Skin epidermis (tissue), 12 donors: Measurements from ENCODE around the gene RPTOR.

ENCODE experiments used
- H3K27ac ChIP-seq, 21 experiments: fragments of 200-600 bp; sonication (generic) in 11 of 21; one replicate each; pipeline ENCODE4 v1.5.0; 2020; ENCODE audit warnings: mild to moderate bottlenecking in 3 of 21, inconsistent platforms in 2 of 21, moderate library complexity in 2 of 21
- H3K4me3 ChIP-seq, 7 experiments: fragments of 200-600 bp; sonication (generic) in 2 of 7; one replicate each; pipeline ENCODE4 v1.5.0; 2020; ENCODE audit warnings: inconsistent platforms in 2 of 7, mild to moderate bottlenecking in 2 of 7, moderate library complexity in 1 of 7

RPTOR gene

GRCh38 chr17:80970762-80971703 is 426.4 kb downstream of the RPTOR start:
- H3K27ac ChIP-seq, result no peak overlapping the region
- no peak overlapping the region for H3K4me3 ChIP-seq

DNA sequence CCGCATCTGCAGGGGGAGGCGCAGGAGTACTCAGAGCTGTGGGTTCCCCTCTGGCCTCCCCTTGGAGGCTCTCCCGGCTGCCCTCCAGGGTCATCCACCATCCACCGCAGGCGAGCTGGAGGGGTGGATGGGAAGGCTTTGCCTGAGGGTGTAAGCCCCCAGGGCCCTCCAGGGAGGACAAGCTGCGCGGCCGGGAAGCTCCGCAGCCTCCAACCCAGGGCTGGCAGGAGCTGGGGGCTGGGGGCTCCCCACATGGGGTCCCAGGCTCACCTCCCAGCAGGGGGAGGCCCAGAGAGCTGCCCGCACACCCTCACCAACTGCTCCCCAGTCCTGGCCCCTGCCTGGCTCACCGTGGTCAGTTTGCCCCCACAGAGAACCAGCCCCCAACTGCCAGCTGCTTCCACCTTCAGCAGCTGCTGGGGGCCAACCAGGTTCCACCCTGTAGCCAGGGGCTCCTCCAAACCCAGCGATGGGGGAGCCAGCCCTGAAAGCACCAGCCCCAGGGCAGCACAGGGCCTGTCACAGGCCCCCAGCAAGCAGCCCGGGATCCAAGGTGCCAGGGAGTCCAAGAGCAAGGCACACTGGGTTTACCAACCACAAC is 427.2 kb downstream of the RPTOR start:
- H3K4me3 ChIP-seq, result no peak overlapping the region
- H3K27ac ChIP-seq, result no peak overlapping the region

DNA sequence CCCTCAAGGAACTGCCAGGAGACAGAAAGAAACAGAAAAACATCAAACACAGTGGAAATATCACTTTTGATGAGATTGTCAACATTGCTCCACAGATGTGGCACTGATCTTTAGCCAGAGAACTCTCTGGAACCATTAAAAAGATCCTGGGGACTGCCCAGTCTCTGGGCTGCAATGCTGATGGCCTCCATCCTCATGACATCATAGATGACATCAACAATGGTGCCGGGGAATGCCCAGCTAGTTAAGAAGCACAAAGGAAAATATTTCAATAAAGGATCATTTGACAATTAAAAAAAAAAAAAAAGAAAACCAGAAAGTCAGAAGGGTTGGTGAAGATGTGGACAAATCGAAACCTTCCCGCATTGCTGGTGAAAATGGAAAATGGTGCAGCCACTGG is 432.1 kb downstream of the RPTOR start:
- Histone ChIP-seq H3K4me3 (no peak overlapping the region), H3K27ac (no peak overlapping the region)

- H3K4me3 ChIP-seq, result no peak overlapping the region
- H3K27ac ChIP-seq, result no peak overlapping the region
These were observed 432.5 kb downstream of the RPTOR start for GRCh38 chr17:80977172-80977571.

DNA sequence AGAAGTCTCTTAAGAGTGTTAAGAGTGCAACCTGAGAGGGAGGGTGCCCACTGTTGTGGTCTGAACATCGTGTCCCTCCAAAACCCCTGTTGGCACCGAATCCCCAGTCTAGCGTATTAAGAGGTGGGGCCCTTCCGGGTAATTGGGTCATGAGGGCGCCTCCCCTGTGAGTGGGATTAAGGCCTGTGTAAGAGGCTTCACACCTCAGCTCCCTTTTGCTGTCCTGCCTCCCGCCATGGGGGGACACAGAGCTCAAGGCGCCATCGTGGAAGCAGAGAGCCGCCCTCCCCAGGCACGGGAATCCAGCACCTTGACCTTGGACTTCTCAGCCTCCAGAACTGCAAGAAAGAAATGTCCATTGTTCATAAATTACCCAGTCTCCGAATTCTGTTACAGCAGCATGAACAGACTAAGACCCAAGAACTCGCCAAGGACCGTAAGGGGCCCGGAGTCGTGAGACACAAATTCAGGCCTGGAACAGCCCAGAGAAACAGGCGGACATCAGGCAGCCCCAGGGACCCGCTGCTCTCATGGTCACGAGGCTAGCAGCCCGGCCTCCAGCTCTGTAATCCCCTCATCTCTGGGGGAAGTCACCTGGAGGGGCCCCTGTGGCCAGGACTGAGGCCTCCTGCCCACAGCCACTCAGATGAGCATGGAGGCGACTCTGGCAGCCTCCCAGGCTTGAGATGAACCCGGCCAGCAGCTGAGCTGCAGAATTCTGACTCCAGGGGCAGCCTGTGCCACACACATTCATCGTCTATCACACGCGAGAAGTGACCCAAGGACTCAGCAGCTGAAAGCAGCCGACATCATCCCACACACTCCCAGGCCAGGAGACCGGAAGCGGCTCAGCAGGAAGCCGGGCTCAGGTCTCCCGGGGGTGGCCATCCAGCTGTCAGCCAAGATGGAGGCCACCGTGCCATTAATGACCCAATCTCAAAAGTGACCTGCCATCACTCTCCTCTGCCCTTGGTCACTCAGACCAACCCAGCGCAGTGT is 434.2 kb downstream of the RPTOR start:
- Histone ChIP-seq H3K27ac (no peak overlapping the region), H3K4me3 (no peak overlapping the region)

DNA sequence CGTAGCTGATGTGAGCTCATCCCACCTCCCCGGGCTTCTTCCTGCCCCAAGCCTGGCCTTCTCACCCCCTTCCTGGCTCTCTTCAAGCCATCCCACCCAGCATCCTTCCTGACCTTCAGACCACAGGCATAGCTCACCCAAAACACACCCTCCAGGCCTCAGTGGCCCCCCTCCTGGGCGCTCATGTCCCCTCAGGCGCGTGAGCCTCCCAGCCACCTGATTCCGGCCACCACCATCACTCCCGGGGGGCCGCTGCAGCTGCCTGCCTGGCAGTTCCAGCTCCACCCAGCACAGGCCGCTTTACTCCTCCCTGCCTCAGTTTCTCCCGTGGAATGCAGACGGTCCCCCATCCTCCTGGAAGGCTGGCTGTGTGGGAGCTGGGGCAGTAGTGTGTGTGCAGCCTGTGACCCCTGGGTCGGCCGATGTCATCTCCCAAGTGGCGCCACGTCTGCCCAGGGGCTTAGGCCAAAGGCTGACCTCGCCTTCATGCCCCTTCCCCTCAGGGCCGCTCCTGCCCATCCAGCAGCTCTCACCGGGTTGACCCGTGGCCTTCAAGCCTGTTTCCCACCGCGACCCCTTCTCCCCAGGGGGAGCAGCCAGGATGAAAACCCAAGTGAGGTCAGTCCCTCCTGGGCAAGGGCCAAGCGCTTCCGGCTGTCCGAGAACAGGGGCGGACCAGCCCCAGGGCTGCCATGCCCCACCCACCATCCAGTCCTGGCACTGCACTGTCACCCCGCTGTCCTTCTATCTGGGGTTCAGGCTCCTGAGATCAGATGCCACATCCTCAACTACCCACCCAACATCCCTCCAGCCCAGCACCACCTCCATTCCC is 435.1 kb downstream of the RPTOR start:
- Histone ChIP-seq H3K27ac (no peak overlapping the region), H3K4me3 (no peak overlapping the region)

DNA sequence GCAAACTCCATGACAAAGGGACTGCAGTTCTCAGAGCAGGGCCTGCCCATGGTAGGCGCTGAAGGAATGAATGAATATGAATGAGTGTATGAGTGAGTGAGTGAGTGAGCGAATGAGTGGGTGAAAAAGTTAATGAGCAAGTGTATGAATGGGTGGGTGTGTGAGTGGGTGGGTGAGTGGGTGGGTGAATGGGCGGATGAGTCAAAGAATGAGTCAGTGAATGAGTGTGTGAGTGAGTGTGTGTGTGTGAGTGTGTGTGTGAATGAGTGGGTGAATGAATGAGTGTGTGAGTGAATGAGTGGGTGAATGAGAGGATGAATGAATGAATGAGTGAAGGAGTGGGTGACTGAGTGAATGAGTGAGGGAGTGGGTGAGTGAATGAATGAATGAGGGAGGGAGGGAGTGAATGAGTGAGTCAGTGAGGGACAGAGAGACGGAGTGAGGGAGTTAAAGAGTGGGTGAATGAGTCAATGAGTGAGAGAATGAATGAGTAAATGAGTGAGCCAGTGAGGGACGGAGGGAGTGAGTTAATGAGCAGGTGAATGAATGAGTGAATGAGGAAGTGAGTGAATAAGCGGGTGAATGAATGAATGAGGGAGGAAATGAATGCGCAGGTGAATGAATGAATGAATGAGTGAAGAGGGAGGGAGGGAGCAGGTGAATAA is 435.9 kb downstream of the RPTOR start:
- peak overlapping the region in 1 of 21 experiments; percentile 6 for H3K27ac ChIP-seq
- no peak overlapping the region for H3K4me3 ChIP-seq

GRCh38 chr17:80981062-80981902 is 436.6 kb downstream of the RPTOR start:
- peak overlapping the region in 1 of 21 experiments; percentile 6 for H3K27ac ChIP-seq
- no peak overlapping the region for H3K4me3 ChIP-seq

DNA sequence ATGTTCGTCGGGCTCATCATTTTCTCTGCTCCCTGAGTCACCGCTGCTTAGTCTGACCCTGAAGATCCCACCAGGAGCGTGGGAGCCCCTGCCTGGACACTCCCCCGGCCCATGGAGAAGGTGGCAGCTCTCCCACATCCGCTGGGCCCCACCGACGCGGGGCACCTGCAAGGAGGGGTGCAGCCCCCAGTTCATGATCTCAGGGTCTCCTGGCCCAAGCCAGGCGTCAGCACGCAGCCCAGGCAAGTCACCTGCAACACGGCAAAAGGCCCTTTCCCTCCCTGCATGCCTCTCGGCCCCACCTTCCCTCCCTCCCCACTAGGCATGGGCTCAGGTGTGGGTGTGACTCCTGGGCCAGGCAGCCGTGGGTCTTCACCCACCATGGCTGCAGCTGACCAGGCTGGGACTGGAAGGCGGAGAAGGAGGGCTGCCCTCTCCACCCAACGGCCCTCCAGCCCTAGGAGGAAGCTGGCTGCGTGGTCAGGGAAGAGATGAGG is 437.3 kb downstream of the RPTOR start:
- no peak overlapping the region for H3K4me3 ChIP-seq

GRCh38 chr17:80982426-80982974 is 437.9 kb downstream of the RPTOR start:
- no peak overlapping the region for H3K27ac ChIP-seq

More for the DNA sequence above, 437.3 kb downstream of the RPTOR start:
- no peak overlapping the region for H3K27ac ChIP-seq

DNA sequence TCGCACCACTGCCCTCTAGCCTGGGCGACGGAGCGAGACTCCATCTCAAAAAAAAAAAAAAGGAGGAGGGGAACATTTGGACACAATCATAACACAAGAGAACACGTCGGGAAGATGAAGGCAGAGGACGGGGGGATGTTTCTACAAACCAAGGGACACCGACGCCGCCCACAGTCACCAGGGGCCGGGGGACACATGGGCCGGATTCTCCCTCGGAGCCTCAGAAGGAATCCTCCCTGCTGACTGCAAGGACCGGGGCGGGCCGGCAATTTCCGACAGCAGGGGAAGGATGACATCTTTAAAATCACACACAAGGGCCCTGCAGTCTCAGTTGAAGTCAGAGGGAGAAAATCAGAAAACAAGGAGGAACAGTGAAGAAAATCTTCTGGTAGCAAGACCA is 438.9 kb downstream of the RPTOR start:
- no peak overlapping the region for H3K4me3 ChIP-seq
- H3K27ac ChIP-seq, result peak overlapping the region in 1 of 21 experiments; percentile 67

More at GRCh38 chr17:80982426-80982974, 437.9 kb downstream of the RPTOR start:
- H3K4me3 ChIP-seq, result no peak overlapping the region

DNA sequence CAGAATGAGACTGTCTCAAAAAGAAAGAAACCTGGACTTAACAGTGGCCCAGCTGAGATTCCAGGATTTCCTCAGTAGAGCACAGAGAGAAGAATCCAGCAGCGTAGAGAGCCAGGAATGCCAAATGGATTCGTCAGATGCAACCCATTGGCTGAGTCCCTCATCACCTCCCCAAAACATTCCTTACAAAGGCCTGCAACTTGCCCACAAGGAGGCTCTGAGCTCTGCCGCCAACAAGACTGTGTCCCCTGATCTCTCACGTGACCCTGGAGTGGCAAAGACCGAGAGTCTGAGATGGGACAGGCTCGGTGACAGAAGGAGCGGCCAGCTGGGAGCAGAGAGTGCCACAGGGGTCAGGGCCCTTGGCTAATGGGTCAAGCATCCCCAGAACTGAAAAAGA is 440.1 kb downstream of the RPTOR start:
- H3K4me3 ChIP-seq, result no peak overlapping the region
- H3K27ac ChIP-seq, result peak overlapping the region in 1 of 21 experiments; percentile 67

GRCh38 chr17:80986046-80986445 is 441.4 kb downstream of the RPTOR start:
- H3K27ac ChIP-seq, result no peak overlapping the region
- H3K4me3 ChIP-seq, result no peak overlapping the region

DNA sequence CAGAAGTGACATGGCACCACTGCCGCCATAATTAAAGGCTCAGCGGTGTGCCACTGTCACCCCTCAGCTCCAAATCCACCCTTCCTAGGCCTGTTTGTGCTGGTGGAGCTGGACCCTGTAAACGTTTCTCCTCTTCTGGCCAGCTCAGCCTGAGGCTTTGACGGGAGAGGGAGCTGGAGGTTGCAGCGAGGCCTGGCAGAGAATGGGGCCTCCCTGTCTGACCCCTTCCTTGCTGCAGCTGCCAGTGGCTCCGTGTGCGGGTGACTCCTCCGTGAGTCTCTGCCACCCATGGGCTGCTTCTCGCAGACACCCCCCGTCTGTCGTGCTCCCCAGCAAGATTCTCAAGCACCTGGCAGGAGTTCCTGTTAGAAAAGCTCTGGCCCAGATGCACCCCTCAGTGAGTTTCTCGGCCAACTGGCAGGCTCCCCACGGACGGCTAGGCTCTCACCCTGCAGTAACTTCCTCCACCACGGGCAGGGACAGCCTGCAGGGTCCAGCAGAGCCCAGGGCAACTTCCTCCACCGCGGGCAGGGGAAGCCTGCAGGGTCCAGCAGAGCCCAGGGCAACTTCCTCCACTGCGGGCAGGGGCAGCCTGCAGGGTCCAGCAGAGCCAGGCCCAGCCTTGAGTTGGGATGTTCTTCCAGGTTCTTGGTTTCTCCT is 442.3 kb downstream of the RPTOR start:
- no peak overlapping the region for H3K27ac ChIP-seq
- H3K4me3 ChIP-seq, result no peak overlapping the region

- Histone ChIP-seq H3K4me3 (no peak overlapping the region), H3K27ac (peak overlapping the region in 2 of 21 experiments; percentile 8 to 57)
These were observed 443.4 kb downstream of the RPTOR start for GRCh38 chr17:80987941-80988461.

GRCh38 chr17:80989586-80989913 is 444.9 kb downstream of the RPTOR start:
- Histone ChIP-seq H3K4me3 (no peak overlapping the region), H3K27ac (no peak overlapping the region)
